ENCODE results near the gene COMP.

The COMP gene

GRCh38 chr19:18804643-18805042, 13.5 kb upstream of the COMP start:
- H3K36me3 ChIP-seq (ENCODE audit: control insufficient read depth, low read length): no peaks in the 10 kb centered on the region
- H3K79me2 ChIP-seq (ENCODE audit: control insufficient read depth, low read length): no peaks in the 10 kb centered on the region
- H3K4me1 ChIP-seq (ENCODE audit: control insufficient read depth, low read length): no peaks in the 10 kb centered on the region
- H3K4me3 ChIP-seq (ENCODE audit: low read length): no peak overlapping the region
- no peaks in the 10 kb centered on the region for H3K9me3 ChIP-seq (ENCODE audit: control insufficient read depth, insufficient read depth, low read length)
- TF ChIP-seq EZH2phosphoT487 (IDR thresholded peaks at IDR 0.05; ENCODE audit: borderline replicate concordance, low read length): no peak
- H3F3A ChIP-seq (ENCODE audit: control insufficient read depth, insufficient read depth): no peaks in the 10 kb centered on the region
- no peaks in the 10 kb centered on the region for H3K9me2 ChIP-seq (replicated peaks; ENCODE audit: control insufficient read depth, low read length)
- H3K27me3 ChIP-seq (ENCODE audit: control insufficient read depth, low read length): peaks cover 7% of the 10 kb centered on the region
- H3K27ac ChIP-seq (ENCODE audit: low read depth, low read length): no peak overlapping the region
- no peak overlapping the region for H3K4me2 ChIP-seq (ENCODE audit: low read length)
- H4K20me1 ChIP-seq (ENCODE audit: control insufficient read depth, insufficient read depth, low read depth, low read length): no peaks in the 10 kb centered on the region

- H3F3A ChIP-seq (ENCODE audit: control insufficient read depth, insufficient read depth): no peaks in the 10 kb centered on the region
- no peak for TF ChIP-seq CTCF (IDR thresholded peaks at IDR 0.05; ENCODE audit: low read depth, low read length, poor library complexity, severe bottlenecking)
- no peak for TF ChIP-seq EZH2phosphoT487 (IDR thresholded peaks at IDR 0.05; ENCODE audit: borderline replicate concordance, low read length)
- no peak overlapping the region for H3K4me2 ChIP-seq (ENCODE audit: low read length)
- H3K9me3 ChIP-seq (ENCODE audit: control insufficient read depth, insufficient read depth, low read length): no peaks in the 10 kb centered on the region
- H3K27ac ChIP-seq (ENCODE audit: low read depth, low read length): no peak overlapping the region
- no peaks in the 10 kb centered on the region for H3K9me2 ChIP-seq (replicated peaks; ENCODE audit: control insufficient read depth, low read length)
- H4K20me1 ChIP-seq (ENCODE audit: control insufficient read depth, insufficient read depth, low read depth, low read length): no peaks in the 10 kb centered on the region
- H3K4me3 ChIP-seq (ENCODE audit: low read length): no peak overlapping the region
- no peaks in the 10 kb centered on the region for H3K36me3 ChIP-seq (ENCODE audit: control insufficient read depth, low read length)
- H3K4me1 ChIP-seq (ENCODE audit: control insufficient read depth, low read length): no peaks in the 10 kb centered on the region
- peaks cover 7% of the 10 kb centered on the region for H3K27me3 ChIP-seq (ENCODE audit: control insufficient read depth, low read length)
- no peaks in the 10 kb centered on the region for H3K79me2 ChIP-seq (ENCODE audit: control insufficient read depth, low read length)
Observed at GRCh38 chr19:18804139-18804601, 13.1 kb upstream of the COMP start.

- Histone ChIP-seq H3K4me3 (ENCODE audit: low read length) (no peak overlapping the region), H3K27me3 (ENCODE audit: control insufficient read depth, low read length) (peaks cover 8% of the 10 kb centered on the region), H3K9me2 (replicated peaks; ENCODE audit: control insufficient read depth, low read length) (no peaks in the 10 kb centered on the region), H3F3A (ENCODE audit: control insufficient read depth, insufficient read depth) (no peaks in the 10 kb centered on the region), H3K4me1 (ENCODE audit: control insufficient read depth, low read length) (no peaks in the 10 kb centered on the region), H3K27ac (ENCODE audit: low read depth, low read length) (no peak overlapping the region), H4K20me1 (ENCODE audit: control insufficient read depth, insufficient read depth, low read depth, low read length) (no peaks in the 10 kb centered on the region), H3K9me3 (ENCODE audit: control insufficient read depth, insufficient read depth, low read length) (no peaks in the 10 kb centered on the region), H3K79me2 (ENCODE audit: control insufficient read depth, low read length) (no peaks in the 10 kb centered on the region), H3K4me2 (ENCODE audit: low read length) (no peak overlapping the region), H3K36me3 (ENCODE audit: control insufficient read depth, low read length) (no peaks in the 10 kb centered on the region)
- TF ChIP-seq EZH2phosphoT487 (IDR thresholded peaks at IDR 0.05; ENCODE audit: borderline replicate concordance, low read length): no peak
- no peak for TF ChIP-seq CTCF (IDR thresholded peaks at IDR 0.05; ENCODE audit: low read depth, low read length, poor library complexity, severe bottlenecking)
Observed at GRCh38 chr19:18803550-18804138, 12.5 kb upstream of the COMP start.

- Histone ChIP-seq H3K4me2 (ENCODE audit: low read length) (no peak overlapping the region), H3F3A (ENCODE audit: control insufficient read depth, insufficient read depth) (no peaks in the 10 kb centered on the region), H4K20me1 (ENCODE audit: control insufficient read depth, insufficient read depth, low read depth, low read length) (no peaks in the 10 kb centered on the region), H3K36me3 (ENCODE audit: control insufficient read depth, low read length) (no peaks in the 10 kb centered on the region), H3K4me3 (ENCODE audit: low read length) (no peak overlapping the region), H3K27me3 (ENCODE audit: control insufficient read depth, low read length) (peaks cover 13% of the 10 kb centered on the region), H3K4me1 (ENCODE audit: control insufficient read depth, low read length) (no peaks in the 10 kb centered on the region), H3K27ac (ENCODE audit: low read depth, low read length) (no peak overlapping the region), H3K9me3 (ENCODE audit: control insufficient read depth, insufficient read depth, low read length) (no peaks in the 10 kb centered on the region), H3K79me2 (ENCODE audit: control insufficient read depth, low read length) (no peaks in the 10 kb centered on the region), H3K9me2 (replicated peaks; ENCODE audit: control insufficient read depth, low read length) (no peaks in the 10 kb centered on the region)
- no peak for TF ChIP-seq CTCF (IDR thresholded peaks at IDR 0.05; ENCODE audit: low read depth, low read length, poor library complexity, severe bottlenecking)
Observed at GRCh38 chr19:18802354-18802753, 11.2 kb upstream of the COMP start.
